Suppressor macrophage treated with lipopolysaccharide for 1 hour (primary cell): Measurements from ENCODE around the gene MTX2.
"Not testable (repeated sequence)": the region's sequence is repeated elsewhere in the genome, so short reads cannot be mapped to it uniquely, and the experiment has no call there.

Experiments used
- DNase-seq, 3 donors: peaks; one replicate each; pipeline ENCODE4 v3.0.0-alpha.2; 2020 to 2022

The MTX2 gene

DNA sequence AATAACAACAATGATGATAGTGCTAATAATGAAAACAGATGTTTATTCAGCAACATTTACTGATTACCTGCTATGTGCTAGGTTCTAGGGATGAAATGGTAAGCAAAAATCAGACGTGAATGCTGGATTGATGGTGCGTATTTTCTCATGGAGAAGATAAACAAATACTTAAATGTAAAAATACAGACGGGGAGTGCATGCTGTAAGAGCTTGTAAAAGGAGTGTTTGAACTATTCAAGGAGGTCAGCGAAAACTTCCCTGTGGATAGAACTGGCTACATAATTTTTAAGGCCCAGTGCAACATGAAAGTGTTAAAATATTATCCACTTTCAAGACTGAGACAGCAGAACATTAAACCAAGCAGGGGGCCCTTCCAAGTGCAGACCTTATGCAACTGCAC lies 22.1 kb downstream of the MTX2 start:
- no peak for DNase-seq

DNA sequence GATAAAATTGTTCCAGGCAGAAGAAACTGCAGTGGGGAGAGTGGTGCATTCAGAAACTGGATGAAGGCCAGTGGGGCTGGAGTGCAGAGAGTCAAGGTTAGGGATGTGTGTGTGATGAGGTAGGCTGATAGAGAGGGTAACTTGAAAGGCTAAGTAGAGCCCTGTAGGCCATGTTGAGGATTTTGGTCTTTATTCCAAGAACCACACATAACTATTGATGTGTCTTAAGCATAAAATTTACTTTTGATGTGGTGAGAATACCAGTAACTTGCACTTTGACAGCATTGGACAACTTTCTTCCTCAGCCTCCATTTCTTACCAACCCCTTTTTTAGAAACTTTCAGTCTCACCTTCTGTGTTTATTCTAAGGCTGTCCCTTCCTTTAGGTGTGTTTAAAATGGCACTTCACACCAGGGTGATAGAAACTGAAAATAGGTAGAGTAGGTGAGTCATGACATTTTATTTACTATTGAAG lies 22.6 kb downstream of the MTX2 start:
- DNase-seq = no peak

DNA sequence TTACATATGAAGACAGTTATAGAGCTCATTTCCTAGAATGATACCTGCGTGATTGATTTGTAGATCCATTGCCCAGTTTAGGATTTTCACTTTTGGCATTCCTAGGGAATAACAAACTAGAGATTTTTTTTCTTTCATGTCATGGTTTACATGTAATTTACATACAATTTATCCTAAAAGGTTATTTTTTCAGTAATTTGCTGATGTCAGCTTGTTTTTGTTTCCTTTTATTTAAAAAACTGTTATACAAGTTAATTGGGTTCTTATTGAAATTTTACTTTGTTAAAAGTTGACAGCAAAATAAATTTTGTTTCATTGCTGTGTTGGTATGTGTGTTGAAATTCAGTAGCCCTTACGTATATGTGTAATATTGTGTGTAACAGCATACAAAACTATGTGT lies 23.4 kb downstream of the MTX2 start:
- DNase-seq = no peak

DNA sequence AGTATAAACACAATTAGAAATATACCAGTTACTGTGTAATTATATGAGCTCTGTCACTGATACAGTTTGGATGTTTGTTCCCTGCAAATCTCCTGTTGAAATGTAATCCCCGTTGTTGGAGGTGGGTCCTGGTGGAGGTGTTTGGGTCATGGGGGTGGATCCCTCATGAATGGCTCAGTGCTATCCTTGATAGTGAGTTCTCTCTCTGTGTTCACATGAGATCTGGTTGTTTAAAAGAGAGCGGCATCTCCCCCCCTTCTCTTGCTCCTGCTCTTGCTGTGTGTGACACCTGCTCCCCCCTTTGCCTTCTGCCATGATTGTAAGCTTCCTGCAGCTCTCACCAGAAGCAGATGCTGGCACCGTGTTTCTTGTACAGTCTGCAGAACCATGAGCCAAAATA lies 24.1 kb downstream of the MTX2 start:
- no peak for DNase-seq

DNA sequence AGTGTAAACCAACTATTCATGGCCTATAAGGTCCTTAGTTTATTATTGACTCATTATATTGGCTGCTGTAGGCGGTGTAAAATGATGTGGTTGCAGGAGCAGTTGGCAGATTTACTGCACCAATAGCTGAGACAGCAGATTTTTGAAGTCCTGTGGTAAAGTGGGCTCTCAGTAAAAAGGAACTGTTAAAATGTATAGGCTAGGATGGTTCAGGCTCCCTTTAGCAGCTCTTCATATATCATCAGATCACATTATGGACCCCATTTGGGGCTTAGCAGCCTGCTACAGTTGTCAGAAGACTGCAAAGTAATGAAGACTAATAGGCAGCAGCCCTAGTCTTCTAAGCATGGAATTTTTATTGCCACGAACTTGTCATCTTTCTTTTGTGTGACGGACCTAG lies 27.8 kb downstream of the MTX2 start:
- no peak for DNase-seq

DNA sequence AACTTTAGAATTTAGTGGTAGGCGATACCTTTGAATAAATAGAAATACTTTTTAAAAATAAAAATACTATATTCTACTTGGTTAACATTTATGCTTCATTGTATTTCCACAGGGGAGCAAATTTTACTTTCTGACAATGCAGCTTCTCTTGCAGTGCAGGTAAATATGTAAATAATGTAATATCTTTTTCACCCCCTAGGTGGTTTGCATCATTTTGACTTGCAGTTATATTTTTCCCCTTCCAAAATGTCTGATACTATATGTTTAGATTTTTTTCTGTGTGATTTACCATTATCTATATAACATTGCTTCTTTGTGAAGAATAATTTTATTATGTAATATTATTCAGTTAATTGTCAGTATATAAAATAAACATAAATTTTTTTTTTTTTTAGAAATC lies 28.5 kb downstream of the MTX2 start:
- DNase-seq = no peak

DNA sequence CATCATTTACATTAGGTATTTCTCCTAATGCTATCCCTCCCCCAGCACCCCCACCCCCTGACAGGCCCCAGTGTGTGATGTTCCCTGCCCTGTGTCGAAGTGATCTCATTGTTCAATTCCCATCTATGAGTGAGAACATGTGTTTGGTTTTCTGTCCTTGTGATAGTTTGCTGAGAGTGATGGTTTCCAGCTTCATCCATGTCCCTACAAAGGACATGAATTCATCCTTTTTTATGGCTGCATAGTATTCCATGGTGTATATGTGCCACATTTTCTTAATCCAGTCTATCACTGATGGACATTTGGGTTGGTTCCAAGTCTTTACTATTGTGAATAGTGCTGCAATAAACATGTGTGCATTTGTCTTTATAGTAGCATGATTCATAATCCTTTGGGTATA lies 36.8 kb downstream of the MTX2 start:
- not testable (repeated sequence) for DNase-seq

DNA sequence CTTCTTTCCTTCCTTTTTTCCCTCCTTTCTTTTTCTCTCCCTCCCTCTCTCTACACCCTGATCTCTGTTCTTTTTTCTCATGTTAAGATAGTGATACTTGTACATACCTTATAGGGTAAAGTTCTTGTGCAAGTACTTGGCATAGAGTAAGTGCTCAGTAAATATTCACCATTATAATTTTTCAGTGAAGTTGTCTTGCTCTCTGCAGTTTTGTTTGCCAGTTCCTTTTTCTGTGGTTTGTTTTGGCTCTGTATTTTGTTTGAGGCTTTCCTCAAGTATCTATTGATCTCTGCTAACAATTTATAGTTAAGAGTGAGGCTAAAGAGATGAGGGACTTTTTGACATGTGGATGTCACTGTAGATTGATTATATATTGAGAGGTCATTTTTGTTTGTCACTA lies 48.0 kb downstream of the MTX2 start:
- DNase-seq = no peak

DNA sequence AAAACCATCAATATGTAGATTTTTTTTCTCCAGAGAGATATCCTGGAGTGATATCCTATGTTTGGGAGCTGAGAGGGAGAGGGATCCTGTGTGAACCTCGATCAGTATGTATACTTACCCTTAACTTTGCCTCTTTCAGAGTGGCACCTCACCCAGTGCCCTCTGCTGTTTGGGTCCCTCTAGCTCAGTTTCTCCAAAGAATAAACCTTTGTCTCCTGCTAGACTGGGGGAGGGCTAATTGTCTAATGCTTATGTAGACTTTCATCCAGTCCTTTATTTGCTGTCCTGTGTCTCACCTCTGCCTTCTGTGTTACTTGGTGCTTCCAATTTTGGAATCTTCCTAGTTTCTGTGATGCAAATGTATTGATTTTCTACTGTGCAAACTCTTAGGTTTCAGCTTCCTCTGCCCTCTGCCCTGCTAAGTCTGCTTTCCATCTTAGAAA lies 48.4 kb downstream of the MTX2 start:
- no peak for DNase-seq

DNA sequence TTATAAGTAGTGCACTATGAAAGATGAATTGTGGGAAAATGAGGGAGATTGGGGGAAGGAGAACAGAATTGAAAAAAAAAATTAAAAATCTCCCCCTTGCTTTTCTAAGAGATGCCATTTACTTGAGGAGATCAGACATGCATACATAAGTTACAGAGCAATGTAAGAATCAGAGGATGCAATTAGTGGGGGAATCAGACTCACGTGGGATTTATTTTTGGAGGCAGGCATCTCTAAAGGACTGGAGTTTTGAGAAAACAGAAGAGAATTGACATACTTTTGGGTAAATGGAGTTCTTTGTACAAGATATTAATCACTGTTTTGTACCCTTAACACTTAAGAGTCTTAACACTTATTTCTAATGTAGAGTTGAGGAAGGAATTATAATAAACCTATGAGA lies 52.7 kb downstream of the MTX2 start:
- no peak for DNase-seq

DNA sequence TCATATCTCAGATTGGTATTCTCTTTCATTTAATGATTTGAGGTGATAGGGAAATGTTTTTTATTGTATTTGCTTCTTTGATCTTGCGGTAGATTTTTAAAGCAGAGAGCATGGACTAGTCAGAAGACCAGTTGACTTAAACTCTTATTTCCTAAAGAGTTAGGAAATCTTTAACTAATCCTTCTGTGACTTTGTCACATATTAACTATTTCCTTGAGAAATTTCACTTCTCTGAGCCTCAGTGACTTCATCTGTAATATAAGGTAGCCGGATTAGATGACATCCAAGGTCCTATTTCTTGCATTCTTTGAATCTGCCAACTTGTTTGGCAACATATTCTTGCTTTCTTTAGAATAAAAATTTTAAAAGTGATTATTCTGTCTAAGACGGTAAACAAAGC lies 55.6 kb downstream of the MTX2 start:
- DNase-seq = no peak

DNA sequence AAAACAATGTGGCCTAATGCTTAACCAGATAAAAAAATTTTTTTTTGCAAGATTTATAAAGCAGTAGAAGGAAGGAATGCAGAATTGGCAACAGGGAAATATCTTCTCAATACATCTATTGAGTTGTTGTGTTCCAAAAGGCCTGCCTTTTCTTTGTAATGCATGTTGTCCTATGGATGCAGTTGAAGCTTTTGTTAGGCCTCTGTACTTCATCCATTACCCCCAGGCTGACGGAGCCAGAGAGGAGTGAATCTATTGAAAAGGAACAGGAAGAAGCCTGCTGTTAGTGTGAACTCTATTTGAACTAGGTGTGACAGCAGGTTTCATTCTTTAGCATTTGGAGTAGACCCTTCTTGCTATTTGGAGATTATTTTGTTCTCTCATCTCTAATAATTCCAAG lies 56.5 kb downstream of the MTX2 start:
- no peak for DNase-seq

DNA sequence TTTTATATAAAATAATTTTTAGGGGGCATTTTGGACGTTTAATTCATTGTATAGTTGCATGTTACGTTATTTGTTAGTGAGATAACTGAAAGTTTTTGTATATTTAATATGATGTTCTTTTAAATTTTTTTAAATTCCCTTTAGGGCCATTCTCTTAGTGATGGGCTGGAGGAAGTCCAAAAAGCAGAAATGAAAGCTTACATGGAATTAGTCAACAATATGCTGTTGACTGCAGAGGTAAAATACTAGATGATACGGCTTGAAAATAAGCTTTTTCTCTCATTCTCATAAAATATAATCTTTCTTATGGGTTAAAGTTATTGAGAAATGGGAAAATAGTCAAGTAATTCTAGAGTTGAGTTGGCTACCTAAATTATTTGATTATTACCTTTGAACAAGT lies 58.9 kb downstream of the MTX2 start:
- DNase-seq = peak in 2 of 3 donors; percentile 2 to 27

DNA sequence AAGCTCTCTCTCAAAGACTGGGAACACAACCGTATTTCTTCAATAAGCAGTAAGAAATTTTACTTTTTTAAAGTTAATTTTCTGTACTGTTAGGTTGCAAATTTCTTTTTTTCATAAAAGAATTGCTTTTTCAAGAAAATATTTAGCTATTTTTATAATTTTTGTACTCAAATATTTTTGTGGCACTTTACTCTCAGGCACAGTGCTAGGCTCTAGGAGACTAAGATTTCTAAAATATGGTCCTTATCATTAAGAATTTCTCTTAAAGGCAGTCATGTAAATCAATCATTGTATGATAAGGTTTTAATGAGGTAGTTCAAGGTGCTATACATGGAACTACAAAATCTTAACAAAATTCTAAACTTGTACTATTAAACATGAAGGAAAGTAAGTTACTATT lies 61.4 kb downstream of the MTX2 start:
- no peak for DNase-seq

DNA sequence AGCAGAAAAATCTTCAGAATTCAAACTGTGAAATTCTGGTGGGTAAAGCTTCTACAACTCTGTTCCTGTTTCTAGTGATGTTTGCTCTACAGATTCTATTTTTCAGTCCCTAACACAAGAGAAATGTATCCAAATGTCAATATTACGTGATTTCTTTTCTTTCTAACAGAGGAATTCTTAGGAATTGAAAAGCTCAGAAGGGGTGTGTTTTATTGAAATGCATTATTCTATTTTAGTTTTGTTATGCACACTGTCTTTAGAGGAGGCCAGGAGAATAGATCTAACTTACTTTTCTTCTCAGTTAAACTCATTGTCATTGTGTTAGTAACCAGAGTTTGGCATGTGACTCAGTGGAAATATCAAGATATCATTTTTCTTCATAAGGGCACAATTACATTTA lies 62.4 kb downstream of the MTX2 start:
- no peak for DNase-seq

DNA sequence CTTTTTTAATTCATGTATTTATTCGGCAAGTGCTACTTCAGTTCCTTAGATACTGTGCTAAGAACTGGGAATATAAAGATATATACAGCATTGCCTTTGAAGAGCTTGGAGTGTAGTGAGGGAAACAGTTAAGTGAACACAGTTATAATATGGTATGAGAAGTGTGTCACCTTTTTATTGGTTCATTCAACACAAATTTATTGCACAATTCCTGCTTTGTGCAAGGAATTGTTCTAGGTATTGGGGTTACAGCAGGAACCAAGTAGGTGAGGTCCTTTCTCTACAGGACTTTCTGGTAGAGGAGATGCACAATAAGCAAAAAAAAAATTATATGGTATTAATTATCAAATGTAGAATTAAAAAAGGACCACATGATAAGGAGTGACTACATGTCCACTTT lies 65.5 kb downstream of the MTX2 start:
- no peak for DNase-seq

DNA sequence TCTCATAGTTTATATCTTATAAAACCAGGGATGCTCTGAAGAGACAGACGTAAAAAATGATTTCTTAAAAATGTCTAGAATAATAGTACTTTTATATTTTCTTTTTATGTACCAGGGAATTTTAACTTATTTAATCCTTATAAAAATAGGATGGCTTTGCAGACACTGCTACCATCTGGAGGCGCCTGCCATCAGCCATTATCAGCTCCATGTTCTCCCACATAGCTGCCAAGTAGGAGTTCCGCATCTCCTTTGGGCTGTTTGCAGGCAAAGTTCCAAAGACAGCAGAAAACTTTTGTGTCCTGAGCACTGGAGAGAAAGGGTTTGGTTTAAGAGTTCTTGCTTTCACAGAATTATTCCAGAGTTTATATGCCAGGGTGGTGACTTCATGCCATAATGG lies 69.2 kb downstream of the MTX2 start:
- DNase-seq = no peak

DNA sequence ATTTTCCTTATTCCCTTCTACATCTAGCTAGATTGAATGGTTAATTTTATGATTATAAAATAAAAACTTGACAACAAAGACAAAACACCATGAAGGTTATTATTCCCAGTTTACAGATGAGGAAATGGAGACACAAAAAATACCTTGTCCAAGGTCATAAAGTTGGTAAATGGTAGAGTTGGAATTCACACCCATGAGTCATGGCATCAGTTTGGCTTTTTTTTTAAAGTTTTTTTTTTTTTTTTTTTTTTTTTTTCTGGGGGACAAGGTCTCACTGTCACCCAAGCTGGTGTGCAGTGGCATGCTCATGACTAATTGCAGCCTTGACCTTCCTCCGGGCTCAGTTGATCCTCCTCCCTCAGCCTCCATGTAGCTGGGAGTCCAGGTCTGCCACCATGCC lies 70.0 kb downstream of the MTX2 start:
- DNase-seq = no peak

DNA sequence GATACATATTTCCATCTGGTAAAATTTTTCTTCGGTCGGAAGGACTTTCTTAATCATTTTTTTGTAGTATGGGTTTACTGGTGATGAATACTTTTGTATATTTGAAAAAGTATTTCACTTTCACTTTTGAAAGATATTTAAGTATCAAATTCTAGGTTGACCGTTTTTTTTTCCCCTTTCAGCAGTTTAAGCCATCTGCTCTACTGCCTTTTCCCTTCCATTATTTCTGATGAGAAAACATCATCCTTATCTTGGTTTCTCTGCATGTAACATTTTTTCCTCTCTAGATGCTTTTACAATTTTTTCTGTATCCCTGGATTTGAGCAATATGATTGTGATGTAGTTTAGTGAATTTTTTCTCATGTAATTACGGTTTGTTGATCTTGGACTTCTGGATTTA lies 87.0 kb downstream of the MTX2 start:
- no peak for DNase-seq

DNA sequence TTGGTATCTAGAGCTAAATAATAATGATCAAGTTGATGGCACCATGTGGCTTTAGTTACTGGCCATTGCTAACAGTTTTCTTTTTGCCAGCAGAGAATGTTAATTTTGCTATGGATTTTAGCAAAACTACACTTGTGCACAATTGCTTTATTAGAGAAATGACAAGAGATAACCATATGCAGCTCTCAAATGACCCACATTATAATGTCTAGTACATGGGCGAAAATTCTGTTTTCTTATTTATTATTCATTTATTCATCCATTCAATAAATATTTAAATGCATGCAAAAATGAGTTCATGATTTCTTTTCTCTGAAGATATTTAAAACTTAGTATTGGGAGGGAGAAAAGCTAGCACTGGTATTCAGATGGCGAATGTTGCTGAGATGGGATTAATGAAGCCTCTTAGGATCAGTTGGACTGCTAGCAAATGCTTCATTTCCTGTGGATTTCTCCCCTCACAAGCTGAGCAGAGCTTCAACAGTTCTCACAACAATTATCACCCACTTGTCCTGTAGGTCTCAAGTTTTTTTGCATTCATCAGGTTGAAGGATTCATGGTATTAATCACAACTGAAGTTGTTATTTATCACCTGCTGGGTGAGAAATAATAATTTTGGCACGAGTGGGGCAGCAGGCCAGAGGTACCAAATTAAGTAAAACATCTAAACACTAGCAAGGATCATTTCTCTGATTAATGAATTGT lies 95.2 kb downstream of the MTX2 start:
- no peak for DNase-seq

DNA sequence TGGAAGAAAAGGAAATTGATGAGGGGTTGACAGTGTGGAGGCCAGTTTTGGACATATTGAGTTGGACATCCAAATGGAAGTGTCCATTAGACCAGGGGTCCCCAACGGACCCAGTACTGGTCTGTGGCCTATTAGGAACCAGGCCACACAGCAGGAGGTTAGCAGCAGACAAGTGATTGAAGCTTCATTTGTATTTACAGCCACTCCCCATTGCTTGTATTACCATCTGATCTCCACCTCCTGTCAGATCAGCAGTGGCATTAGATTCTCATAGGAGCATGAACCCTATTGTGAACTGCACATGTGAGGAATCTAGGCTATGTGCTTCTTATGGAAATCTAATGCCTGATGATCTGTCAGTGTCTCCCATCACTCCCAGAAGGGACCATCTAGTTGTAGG lies 99.1 kb downstream of the MTX2 start:
- no peak for DNase-seq

DNA sequence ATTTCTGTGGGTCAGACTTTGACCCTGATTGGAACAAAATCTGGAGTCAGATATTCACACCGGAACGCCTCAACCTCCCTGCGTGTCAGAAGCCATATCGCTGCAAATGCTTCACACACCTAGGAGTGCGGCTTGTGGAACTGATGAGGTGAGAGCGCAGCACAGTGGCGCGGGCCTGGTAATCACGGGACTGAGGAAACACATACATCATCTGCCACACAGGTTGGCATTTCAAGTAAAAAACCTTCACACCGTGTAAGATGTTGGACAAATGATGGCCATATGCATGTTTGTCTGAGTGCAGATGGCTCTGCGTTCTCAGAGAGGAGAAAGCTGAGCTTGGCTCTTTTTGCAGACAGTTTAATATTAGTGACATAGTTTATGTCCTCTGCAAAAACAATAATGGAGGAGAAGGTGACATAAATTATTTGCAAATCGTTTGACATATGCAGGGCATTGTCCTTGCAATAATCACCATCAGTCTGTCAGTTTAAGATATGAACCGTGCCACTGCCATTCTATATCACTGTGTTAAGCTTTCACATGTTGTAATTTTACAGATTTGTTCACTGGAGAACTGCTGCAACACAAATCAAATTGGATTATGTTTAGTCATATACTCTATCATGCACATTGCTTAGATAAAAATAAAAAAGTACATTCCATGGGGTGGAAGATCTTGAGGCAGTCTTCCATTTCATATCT lies 101.4 kb downstream of the MTX2 start:
- no peak for DNase-seq

DNA sequence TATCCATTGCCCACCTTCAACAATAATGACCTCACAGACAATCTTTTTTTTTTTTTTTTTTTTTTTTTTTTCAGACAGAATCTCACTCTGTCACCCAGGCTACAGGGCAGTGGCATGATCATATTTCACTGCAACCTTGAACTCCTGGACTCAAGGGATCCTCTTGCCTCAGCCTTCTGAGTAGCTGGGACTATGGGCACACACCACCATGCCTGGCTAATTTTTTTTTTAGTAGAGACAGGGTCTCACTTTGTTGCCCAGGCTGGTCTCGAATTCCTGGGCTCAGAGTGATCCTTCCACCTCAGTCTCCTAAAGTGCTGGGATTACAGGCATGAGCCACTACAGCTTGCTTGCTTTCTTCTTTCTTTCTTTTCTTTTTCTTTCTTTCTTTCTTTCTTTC lies 103.9 kb downstream of the MTX2 start:
- not testable (repeated sequence) for DNase-seq

DNA sequence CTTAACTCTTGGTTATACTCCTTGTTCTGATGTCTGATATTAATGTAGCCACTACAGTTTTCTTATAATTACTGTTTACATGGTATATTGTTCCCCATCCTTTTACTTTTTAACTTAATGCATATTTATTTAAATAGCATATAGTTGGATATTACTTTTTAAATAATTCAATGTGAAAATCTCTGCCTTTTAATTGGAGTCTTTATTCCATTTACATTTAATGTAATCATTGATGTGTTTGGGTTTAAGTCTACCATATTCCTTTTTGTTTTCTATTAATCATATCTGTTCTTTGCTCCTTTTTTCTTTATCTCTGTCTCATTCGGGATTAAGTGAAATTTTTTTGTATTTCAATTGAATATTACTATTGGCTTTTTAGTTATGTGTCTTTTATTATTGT lies 109.1 kb downstream of the MTX2 start:
- DNase-seq = no peak

DNA sequence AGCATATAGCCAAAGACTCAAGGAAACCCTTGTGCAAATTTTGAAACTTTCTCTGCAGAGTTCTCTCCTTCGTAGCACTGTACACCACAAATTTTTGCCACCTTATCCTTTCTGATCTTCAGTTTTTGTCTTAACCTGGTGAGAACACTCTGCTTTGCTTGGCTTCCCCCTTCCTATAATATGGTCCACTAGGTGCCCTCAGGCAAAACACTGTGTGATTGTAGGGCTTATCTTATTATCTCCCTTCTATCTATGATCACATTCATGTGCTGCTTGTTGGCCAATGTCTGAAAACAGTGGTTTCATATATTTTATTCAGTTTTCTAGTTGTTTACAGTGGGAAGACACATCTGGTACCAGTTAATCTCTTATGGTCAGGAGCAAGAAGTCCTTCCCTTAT lies 111.1 kb downstream of the MTX2 start:
- DNase-seq = no peak
